Mucosa of rectum (tissue), 2 donors: ENCODE measurements around the gene ATAT1.
A peak's percentile ranks its signal among the peaks of the same experiment; 100 is the strongest.

ENCODE experiments used
- H3K27ac ChIP-seq, 2 donors: one replicate each; pipeline ENCODE4 v1.7.0; 2013; ENCODE audit warnings: inconsistent platforms in 2 of 2, low read depth in 2 of 2, low read length in 2 of 2
- H3K27me3 ChIP-seq, 2 donors: one replicate each; pipeline ENCODE4 v1.7.0; 2013; ENCODE audit warnings: low read length in 2 of 2; ENCODE audit not compliant: control insufficient read depth in 2 of 2, insufficient read depth in 2 of 2
- H3K36me3 ChIP-seq, 2 donors: one replicate each; pipeline ENCODE4 v1.7.0; 2013; ENCODE audit warnings: low read length in 2 of 2; ENCODE audit not compliant: control insufficient read depth in 2 of 2, insufficient read depth in 2 of 2
- H3K4me1 ChIP-seq, 2 donors: one replicate each; pipeline ENCODE4 v1.7.0; 2013; ENCODE audit warnings: low read length in 2 of 2, mild to moderate bottlenecking in 1 of 2; ENCODE audit not compliant: control insufficient read depth in 2 of 2, insufficient read depth in 2 of 2
- H3K4me3 ChIP-seq, 2 donors: one replicate each; pipeline ENCODE4 v1.7.0; 2013; ENCODE audit warnings: low read length in 2 of 2
- H3K9ac ChIP-seq, 2 donors: one replicate each; pipeline ENCODE4 v1.7.0; 2013; ENCODE audit warnings: low read length in 2 of 2, low read depth in 1 of 2, mild to moderate bottlenecking in 1 of 2
- H3K9me3 ChIP-seq, 2 donors: one replicate each; pipeline ENCODE4 v1.7.0; 2013; ENCODE audit warnings: low read length in 2 of 2; ENCODE audit not compliant: control insufficient read depth in 2 of 2
- donor health status: healthy.
- donor health status: Normal muscosa, but diverticular disease.

ATAT1 gene

GRCh38 chr6:30683980-30684338 is 57.3 kb downstream of the ATAT1 start:
- peak overlapping the region; percentile 53 to 73 for H3K9ac ChIP-seq
- H3K36me3 ChIP-seq = peaks cover 0 to 3% of the 10 kb centered on the region in 2 donors
- H3K27me3 ChIP-seq = peaks cover 0 to 3% of the 10 kb centered on the region in 2 donors
- peaks cover 42 to 47% of the 10 kb centered on the region in 2 donors for H3K4me1 ChIP-seq
- H3K27ac ChIP-seq = peak overlapping the region; percentile 80 to 97
- peak overlapping the region; percentile 65 to 84 for H3K4me3 ChIP-seq
- no peaks in the 10 kb centered on the region for H3K9me3 ChIP-seq

- H3K27me3 ChIP-seq = peaks cover 0 to 3% of the 10 kb centered on the region in 2 donors
- peak overlapping the region; percentile 68 to 90 for H3K4me3 ChIP-seq
- H3K36me3 ChIP-seq = peaks cover 0 to 3% of the 10 kb centered on the region in 2 donors
- no peaks in the 10 kb centered on the region for H3K9me3 ChIP-seq
- peak overlapping the region; percentile 78 to 87 for H3K9ac ChIP-seq
- peaks cover 43 to 50% of the 10 kb centered on the region in 2 donors for H3K4me1 ChIP-seq
- H3K27ac ChIP-seq = peak overlapping the region; percentile 88 to 97
Measured at GRCh38 chr6:30684386-30685156, 57.9 kb downstream of the ATAT1 start.

- Histone ChIP-seq H3K4me3 (peak overlapping the region; percentile 68 to 90), H3K27ac (peak overlapping the region; percentile 88 to 97), H3K4me1 (peaks cover 39 to 51% of the 10 kb centered on the region in 2 donors), H3K27me3 (peaks cover 0 to 3% of the 10 kb centered on the region in 2 donors), H3K9ac (peak overlapping the region; percentile 78 to 87), H3K9me3 (no peaks in the 10 kb centered on the region), H3K36me3 (peaks cover 0 to under 1% of the 10 kb centered on the region in 2 donors)
Measured at GRCh38 chr6:30685157-30686008, 58.7 kb downstream of the ATAT1 start.

GRCh38 chr6:30686009-30686907 is 59.6 kb downstream of the ATAT1 start, which contains the start of gene PPP1R18:
TSS of gene PPP1R18 (minus strand) at chr6:30686645. CDS start at chr6:30686018, 627 bp downstream.
- peaks cover 0 to 3% of the 10 kb centered on the region in 2 donors for H3K27me3 ChIP-seq
- H3K4me1 ChIP-seq = peaks cover 41 to 51% of the 10 kb centered on the region in 2 donors
- H3K4me3 ChIP-seq = peak within 1 kb of the TSS; percentile 68 to 90
- no peaks in the 10 kb centered on the region for H3K36me3 ChIP-seq
- H3K9ac ChIP-seq = peak within 1 kb of the TSS; percentile 78 to 87
- peak within 1 kb of the TSS; percentile 88 to 97 for H3K27ac ChIP-seq
- no peaks in the 10 kb centered on the region for H3K9me3 ChIP-seq

GRCh38 chr6:30686908-30687658 is 60.4 kb downstream of the ATAT1 start:
- no peaks in the 10 kb centered on the region for H3K36me3 ChIP-seq
- H3K9me3 ChIP-seq = no peaks in the 10 kb centered on the region
- peaks cover 0 to 3% of the 10 kb centered on the region in 2 donors for H3K27me3 ChIP-seq
- H3K4me1 ChIP-seq = peaks cover 37 to 51% of the 10 kb centered on the region in 2 donors
- peak overlapping the region; percentile 68 to 72 for H3K4me3 ChIP-seq
- H3K27ac ChIP-seq = peak overlapping the region; percentile 88 to 97
- peak overlapping the region; percentile 72 to 78 for H3K9ac ChIP-seq

DNA sequence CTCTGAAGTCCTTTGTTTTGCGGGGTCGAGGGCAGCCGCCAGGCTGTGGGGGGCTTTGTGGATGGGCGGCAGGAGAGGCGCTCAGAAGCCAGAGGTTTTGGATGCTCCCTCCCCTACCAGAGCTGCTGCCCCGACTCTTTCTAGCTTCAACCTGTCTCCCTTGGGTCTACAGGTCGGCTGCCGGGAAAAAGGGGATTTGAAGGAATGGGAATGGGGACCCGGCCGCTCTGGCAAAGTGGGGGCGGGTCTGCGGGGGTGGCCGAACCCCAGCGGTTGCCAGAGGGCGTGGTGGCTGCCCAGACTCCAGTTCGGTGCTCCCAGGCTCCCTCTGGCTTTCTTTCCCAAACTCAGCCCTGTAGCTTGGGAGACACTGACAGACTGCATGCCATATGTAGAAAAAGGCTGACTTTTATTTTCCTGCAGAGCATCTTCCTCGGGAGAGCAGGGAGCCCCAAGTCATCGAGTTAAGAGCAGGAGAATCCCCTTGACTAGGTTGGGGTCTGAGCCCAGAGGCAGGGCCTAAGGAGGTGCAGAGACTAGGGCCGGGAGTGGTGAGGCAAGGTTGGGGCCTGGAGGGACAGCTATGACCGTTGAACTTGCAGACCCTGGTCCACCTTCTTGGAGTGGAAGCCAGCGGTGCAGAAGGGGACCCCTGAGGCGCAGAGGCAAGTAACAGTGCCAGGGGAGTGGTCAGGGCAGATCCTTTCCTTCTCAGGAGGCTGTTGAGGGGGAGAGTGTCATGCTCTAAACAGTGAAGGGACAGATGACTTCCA is 61.2 kb downstream of the ATAT1 start:
- H3K4me3 ChIP-seq = peak overlapping the region; percentile 68 to 72
- no peaks in the 10 kb centered on the region for H3K9me3 ChIP-seq
- H3K36me3 ChIP-seq = no peaks in the 10 kb centered on the region
- peaks cover 0 to 3% of the 10 kb centered on the region in 2 donors for H3K27me3 ChIP-seq
- H3K27ac ChIP-seq = peak overlapping the region; percentile 88 to 97
- peak overlapping the region; percentile 68 to 78 for H3K9ac ChIP-seq
- H3K4me1 ChIP-seq = peaks cover 36 to 46% of the 10 kb centered on the region in 2 donors

DNA sequence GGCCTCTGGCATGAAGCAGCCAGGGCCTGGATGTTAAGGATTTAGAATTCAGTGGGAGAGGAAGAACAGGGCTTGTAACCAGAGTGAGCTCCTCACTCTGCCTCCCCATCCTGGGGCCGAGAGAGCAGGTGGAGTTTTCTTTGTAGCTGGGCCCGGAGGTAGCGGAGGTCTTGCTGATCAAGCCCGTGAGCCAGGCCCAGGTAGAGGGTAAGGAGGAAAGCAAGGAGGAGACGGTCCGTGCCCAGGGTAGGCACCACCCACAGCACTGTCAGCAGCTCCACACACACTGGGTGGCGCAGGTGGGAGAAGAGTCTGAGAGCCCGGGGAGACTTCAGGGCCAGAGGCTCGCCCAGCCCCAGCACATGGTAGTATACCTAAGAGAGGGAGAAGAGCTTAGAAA is 61.9 kb downstream of the ATAT1 start:
- H3K9me3 ChIP-seq = no peaks in the 10 kb centered on the region
- peak overlapping the region in 1 of 2 donors; percentile 72 for H3K4me3 ChIP-seq
- H3K27me3 ChIP-seq = peaks cover 0 to 3% of the 10 kb centered on the region in 2 donors
- H3K27ac ChIP-seq = peak overlapping the region; percentile 88 to 97
- peaks cover 36 to 38% of the 10 kb centered on the region in 2 donors for H3K4me1 ChIP-seq
- H3K36me3 ChIP-seq = no peaks in the 10 kb centered on the region
- no peak overlapping the region for H3K9ac ChIP-seq

DNA sequence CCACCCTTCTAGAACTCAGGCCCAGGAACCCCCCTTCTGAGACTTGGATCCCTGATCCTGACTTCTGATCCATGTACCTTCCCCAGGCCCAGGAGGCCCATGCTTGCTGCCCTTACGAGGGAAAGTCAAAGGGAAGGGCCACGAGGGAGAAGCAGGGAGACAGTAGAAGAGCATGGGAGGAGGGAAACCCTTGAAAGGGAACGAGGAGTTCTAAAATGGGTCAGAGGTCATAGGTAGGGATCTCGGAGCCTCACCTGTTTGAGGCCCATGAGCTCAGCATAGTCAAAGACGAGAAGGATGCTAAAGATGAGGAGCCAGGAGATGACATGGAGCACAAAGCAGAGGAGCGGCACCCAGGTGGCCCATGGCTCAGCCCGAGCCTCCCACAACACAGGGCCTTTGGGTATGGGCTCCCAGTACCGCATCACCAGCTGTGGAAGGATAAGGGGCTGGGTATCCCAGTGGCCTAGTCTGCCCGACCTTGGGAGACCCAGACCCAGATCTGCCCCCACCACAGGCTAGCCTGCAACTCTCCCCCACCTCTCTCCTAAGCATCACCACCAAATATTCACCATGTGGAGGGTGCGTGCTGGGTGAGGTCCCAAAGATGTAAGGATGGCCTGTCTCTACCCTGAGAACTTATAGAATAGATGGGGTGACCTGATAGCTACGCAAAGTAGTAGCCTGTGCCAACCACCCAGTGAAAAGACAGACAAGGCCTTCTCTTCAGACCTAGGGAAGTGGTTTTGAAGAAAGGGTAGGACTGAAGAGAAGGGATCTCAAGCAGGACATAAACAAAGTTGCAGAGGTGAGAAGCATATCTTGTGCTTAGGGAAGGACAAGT is 62.6 kb downstream of the ATAT1 start:
- H3K27ac ChIP-seq = peak overlapping the region in 1 of 2 donors; percentile 97
- peak overlapping the region in 1 of 2 donors; percentile 86 for H3K4me3 ChIP-seq
- peak overlapping the region in 1 of 2 donors; percentile 26 for H3K9ac ChIP-seq

More for the DNA sequence above, 62.6 kb downstream of the ATAT1 start:
- Histone ChIP-seq H3K27me3 (peaks cover 0 to 3% of the 10 kb centered on the region in 2 donors), H3K36me3 (no peaks in the 10 kb centered on the region), H3K4me1 (peaks cover 36 to 38% of the 10 kb centered on the region in 2 donors), H3K9me3 (no peaks in the 10 kb centered on the region)
